NCI-H1092 (cell line): ENCODE data around the gene TTC32.
"Not testable (repeated sequence)": the region's sequence is repeated elsewhere in the genome, so short reads cannot be mapped to it uniquely, and the experiment has no call there.

ENCODE experiments used
- DNase-seq: peaks from one replicate; lab custom pipeline; 2025; lab: John Stamatoyannopoulos, UW

The TTC32 gene

DNA sequence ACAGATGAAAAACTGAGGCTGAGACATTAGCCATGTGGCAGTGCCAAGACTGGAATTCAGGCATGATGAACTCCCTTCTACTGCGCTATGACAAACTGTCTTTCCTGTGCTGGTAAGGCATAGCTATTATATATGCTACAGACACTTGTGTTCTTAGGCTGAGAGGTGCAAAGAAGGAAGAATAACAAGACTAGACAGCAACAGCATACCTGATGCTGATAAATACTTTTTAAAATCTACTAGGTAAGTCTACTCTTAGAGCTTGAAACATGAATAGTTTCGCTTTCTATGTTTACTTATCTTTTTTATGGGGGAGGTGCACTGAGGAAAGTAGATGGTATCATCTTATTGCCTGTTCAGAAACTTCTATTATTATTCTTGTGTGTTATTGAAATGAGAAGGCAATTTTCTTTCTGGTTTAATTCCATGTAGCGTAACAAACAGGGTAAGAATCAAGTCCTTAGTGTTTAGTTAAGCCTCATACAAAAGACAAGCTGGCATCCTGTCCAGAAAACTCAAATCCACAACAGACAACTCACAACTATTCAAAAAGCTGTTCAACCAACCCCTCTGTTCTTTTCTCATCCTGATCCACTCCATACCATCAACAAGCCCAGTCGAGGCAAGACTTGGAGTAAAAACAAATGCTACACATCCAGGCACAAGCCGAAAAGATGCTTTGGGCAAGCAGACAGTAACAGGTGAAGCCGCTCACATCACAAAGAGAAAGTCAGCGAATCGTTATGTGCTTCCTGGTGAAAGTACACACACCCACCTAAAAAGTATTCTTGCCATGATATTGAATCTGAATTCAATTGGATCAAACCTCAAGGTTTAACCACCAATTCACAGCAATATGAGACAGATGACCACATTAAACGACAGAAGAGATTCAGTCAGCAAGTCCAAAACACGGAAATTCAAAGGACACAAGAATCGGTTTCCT, 1.5 kb downstream of the TTC32 start:
- DNase-seq = no peak

DNA sequence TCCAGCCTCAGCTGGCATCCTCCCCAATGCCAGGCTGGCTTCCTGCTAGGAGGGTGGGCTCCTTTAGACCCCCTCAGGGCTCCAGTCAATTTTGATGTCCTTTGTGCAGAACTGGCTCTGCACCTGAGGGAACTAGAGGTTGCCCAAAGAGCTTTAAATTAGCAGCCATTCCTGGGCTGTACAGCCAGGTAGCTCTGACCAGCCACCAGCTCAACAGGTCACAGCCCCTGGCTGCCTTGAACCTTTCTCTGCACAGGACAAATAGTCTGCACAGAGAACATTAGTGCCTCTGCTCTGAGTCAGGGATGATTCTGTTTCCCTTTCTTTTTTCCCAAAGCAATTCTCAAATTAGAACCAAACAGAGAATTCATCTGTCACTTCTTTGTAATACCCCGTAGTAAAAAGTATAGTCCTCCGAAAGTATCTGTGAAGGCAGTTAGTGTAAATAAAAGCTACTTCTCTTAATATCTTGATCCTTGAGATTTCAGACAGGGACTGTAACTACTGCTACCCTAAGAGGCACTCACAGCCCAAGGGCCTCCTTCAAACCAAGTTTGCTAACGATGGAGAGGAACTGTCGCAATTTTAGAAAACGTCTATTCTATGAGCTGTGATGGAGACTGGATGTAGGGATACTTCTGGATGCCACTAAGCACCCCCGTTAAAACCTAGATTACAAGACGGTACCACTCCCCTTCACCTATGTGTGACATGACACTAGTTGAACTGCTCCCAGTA, 3.0 kb downstream of the TTC32 start:
- DNase-seq = no peak

DNA sequence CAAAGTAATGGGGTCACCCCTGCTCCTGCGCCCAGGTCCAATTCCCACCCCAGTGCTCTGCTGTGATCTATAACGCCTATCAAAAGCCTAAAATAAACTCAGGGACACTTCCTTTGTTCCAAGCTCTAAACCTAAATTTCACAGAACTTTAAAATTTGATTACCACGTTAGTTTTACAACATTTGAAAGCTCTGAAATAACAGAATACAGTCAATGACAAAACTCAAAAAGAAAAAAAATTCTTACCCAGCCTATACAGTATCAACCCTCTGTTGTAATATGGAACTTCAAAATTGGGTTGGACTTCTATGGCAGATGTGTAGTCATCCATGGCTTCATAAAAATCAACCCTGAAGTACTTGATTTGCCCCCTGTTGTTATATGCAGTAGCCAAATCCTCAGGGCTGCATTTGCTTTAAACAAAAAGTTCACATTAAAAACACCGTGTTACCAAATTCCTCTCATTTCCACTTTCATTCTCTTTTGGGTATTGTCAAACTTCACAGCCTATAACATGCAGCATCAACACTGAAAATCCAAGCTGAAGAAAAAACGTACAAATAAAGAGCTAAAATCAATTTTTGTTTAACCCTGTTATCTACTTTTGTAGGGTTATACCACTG, 4.0 kb downstream of the TTC32 start:
- no peak for DNase-seq

DNA sequence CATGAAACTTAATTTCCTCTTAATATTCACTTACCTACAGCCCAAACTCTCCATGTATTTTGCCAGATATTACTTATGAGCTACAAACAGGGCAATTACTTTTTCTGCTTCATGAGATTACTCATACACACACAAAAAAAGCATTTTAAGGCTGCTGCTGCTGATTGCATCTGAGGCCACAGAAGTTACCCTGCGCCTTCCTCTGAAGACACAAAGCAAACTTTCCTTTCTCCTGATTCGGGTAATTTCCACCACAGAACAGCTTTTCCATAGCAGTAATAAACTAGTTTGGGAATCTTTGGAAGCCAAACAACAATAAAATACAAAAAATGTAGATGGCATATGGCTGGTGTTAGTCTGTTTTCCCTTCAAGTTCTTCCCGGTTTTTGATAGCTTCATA, 6.2 kb downstream of the TTC32 start:
- no peak for DNase-seq

DNA sequence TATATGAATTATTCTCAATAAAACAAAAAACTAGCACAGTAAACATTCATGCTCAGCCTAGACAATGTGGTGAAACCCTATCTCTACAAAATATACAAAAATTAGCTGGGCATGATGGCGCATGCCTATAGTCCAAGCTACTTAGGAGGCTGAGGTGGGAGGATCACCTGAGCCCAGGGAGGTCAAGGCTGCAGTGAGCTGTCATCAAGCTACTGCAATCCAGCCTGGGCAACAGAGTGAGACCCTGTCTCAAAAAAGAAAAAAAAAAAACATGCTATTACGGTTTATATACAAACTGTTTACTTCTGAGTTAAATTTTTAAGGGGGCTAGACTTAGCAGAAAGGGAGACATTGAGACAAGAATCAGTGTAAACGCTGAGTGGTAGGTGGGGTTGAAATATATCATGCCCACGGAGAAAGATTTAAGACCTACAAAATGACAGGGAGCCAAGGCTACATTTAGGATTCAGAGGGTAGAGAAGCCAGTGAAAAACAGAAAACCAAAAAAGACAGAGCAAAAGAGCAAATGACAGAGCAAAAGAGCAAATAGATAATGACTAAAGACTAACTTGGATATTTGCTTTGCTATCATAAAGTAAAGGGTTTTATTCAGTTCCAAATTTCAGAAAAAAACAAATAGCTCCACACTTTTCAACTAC, 7.5 kb downstream of the TTC32 start:
- DNase-seq = no peak

DNA sequence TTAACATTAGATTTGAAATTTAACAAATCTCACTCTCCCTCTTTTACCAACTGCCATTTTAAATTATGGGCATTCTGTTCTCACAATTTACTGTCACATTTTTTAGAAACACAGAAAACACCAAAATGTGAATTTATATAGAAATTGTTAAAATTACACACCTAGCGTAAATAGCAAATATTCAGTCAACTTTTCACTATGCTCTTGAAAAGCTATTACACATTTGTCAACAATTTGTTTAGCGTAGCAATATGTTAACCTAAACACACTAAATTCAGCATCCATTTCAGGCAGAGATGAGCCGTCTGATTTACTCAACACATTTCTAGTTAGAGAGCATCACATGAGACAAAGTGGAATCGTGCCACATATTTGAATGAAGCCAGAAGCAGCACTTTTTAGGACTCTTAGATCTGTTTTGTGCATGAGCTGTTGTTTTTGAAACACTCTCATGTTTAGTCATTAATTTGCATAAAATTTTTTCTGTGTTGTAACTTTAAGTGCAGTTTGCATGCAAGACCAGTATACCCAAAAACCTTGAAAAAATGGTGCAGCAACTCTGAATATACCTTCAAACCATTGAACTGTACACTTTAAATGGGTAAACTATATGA, 8.2 kb downstream of the TTC32 start:
- DNase-seq = no peak

DNA sequence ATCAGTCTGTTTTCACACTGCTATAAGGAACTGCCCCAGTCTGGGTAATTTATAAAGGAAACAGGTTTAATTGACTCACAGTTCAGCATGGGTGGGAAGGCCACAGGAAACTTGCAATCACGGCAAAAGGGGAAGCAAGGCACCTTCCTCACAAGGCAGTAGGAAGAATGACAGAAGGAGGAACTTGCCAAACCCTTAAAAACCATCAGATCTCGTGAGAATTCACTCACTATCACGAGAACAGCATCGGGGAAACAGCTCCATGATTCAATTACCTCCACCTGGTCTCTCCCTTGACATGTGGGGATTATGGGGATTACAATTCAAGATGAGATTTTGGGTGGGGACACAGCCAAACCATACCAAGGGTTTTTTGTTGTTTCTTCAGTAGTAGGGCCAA, 9.8 kb downstream of the TTC32 start:
- not testable (repeated sequence) for DNase-seq

DNA sequence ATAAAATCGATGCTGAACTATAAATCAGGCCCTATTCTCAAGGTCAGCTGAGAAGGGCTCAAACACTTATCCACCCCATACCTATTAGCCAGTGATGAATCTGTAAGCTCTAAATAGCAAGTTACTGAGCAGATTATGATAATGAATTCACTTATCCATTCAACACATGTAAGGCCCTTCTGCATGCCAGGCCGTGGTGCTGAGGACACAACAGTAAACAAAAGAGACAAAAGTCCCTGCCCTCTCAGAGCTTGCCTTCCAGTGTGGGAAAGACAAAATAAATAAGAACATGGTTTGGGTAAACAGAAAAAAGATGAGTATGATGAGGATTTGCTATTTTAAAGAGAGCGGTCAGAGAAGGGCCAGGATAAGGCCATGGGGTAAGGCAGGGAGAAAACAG, 11.7 kb downstream of the TTC32 start:
- no peak for DNase-seq

DNA sequence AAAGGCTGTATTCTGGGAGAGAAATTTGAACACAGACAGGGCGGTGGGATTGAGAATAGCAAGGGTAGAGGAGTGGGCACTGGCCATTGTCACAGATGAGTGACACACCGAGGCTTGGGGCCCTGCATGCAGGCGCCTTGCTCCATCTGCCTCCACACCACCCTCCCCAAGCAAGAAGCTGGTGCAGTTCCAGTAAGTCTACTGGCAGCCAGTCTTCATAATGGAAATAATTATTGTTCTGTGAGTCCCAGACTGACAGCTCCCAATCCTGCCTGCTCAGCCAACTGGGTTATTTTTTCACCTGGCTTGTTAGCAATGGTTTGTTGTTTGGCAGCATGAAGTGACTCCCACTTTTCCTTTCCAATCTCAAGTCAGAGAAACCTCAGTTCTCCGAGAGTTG, 13.0 kb downstream of the TTC32 start:
- DNase-seq = no peak

DNA sequence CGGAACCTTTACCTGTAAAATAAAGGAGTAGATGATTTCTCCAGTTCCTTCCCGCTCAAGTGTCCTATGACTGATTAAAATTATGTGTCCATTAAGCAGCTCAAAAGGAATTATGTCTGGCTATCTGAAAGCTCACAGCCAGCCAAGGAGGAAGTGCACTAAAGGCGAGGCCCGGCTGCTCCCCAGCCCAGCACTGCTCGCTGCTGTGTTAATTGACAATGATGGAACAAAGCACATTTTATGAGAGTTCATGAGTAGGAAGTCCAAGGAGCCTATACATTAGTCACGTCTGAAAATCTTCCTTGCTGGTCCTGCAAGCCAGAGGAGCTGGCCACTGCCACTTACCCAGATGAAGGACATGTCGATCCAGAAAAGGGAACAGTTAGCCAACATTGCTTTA, 14.3 kb downstream of the TTC32 start:
- no peak for DNase-seq

DNA sequence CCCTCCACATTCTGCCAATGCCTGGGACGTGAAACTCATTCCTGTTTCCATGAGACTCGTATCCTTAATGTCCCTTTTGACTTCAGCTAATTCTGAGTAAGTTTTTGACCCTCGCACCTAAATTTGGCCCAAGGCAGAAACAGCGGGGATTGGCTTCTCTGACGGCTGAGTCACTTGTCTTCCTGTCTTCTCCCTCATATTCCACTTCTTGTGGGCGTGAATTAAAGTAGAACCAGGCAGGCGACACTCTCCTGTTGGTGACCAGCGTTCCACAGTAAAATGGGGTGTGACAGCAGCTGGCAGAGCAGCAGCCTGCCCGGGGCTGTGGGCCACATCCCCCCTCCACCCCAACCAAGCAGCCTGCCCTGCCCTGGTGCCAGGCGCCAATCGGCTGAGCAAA, 15.5 kb downstream of the TTC32 start:
- DNase-seq = no peak

DNA sequence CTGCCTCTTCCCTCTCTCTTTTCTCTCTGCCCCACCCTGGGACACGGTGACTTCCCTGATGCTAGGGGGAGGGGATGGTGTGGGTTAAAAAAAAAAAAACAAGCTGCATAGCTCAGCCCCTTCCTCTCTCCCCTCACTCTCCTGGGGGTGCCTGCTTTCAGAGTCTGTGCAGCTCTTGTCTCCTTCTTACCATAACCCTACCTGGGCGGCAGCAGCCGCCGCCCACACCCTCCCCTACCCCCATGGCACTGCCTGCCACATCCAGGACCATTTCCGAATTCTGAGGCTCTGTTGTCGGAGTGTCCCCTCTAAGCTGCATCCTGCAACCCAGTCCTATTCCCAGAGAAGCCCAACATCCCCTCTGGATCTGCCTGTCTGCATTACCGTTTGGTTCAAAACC, 16.0 kb downstream of the TTC32 start:
- DNase-seq = no peak

DNA sequence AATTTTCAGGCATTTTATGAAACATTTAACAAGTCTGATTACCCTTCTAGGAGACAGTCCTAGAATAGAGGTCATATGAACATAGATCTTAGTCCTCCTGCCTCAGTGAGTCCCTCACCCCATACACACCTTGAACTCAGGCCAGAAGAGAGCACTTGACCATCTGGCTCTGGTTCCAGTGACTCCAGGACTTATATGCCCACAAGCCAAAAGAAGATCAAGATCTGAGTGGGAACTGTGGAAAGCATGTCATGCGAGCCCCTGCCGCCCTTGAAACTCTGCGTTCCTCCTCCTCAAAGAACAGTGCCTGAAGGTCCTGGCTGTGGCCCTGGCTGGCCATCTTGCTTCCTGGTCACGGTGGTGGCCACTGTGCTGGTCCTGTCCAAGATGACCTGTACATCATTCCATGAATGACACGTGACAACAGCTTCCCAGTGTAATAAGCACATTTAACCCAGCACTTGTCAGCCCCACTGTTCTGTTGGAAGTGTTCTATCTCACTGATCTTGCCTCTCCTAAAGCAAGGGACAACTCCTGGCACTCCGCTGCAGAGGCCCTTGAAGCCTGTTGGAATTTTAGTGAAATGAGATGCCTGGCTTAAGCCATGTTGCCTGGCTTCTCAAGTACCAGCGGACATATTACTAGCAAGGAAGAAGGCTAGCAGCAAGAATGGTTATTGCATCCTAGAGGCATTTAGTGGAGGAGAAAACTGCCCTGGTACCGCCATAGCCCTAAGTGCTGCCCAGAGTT, 17.6 kb downstream of the TTC32 start:
- no peak for DNase-seq

DNA sequence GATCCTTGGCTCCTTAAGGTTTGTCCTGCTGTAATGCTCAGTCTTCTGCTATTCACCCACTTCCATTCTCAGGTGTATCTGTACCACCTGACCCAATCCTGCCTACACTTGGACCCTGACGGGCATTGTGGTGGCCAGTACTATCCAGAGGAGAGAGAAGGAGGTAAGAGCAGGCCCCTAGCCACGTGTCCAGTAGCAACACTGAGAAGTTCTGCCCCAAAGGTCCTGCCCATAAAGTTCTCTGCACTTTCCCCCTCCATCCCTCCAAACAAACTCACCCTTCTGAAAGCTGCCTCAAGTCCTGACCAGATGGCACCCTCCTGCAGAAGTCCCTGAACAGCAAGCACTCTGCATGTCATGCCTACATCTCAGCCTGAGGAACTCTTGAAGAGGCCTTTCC, 18.3 kb downstream of the TTC32 start:
- no peak for DNase-seq

DNA sequence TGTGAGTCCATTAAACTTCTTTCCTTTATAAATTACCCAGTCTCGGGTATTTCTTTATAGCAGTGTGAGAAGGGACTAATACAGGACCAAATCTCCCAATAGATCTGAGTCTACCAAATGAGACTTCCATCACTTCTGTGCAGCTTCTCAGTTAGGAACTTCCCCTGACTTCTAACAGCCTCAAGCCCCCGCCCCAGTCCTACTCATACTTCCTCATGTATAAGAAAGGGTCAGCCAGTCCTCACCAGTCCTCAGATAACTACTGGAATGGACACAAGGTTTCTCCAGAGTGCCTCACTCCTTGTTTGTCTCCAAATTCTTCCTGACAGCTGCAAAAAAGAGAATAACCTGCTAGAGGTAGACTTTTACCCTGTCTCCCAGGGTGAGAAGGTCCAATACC, 19.5 kb downstream of the TTC32 start:
- no peak for DNase-seq

DNA sequence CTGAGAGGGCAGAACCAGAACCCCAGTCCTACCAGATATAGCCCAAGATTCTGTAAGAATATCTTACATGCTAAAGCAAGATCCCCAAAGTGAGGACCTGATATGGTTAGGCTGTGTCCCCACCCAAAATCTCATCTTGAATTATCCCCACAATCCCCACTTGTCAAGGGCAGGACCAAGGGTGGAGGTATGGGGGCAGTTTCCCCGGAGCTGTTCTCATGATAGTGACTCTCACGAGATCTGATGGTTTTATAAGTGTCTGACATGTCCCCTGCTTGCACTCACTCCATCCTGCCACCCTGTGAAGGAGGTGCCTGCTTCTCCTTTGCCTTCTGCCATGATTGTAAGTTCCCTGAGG, 19.9 kb downstream of the TTC32 start:
- DNase-seq = no peak

DNA sequence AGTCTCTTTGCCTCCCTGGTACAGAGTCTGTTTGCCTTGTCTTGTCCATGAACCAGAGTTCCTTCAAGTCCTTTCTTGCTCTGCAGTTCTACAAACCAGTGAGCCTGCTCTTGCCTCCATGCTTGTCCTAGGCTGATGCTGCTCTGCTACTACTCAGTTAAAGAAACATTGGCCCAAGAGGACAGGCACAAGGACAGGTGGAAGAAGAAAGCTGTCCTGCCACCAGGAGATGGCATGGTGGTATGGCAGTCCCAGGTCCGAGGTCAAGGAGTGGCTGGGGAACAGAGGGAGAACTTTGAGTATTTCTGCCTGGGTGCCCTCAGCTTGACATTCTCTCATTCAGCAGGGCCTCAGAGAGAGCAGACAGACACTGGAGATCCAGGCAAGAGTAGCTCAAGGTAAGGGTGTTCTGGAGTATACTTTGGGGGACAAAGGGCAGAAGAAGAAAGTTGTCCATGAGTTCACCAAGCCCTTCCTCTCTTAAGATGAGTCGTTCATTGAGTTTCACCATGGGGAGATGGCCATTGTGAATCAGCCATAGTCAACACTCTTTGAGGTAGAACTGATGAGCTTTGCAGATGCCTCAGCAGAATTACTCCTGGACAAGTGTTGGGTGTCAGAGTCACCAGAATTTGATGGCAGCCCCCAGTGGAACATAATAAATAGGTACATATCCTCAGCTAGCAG, 20.4 kb downstream of the TTC32 start:
- DNase-seq = no peak

DNA sequence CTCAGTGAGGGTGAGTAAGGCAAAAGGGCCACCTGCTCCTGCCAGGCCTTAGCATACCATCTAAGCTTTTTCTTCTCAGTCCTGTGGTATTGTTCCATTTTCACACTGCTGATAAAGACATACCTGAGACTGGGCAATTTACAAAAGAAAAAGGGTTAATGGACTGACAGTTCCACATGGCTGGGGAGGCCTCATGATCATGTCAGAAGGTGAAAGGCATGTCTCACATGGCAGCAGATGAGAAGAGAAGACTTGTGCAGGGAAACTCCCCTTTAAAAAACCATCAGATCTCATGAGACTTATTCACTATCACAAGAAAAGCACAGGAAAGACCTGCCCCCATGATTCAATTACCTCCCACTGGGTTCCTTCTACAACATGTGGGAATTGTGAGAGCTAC, 21.6 kb downstream of the TTC32 start:
- DNase-seq = not testable (repeated sequence)

DNA sequence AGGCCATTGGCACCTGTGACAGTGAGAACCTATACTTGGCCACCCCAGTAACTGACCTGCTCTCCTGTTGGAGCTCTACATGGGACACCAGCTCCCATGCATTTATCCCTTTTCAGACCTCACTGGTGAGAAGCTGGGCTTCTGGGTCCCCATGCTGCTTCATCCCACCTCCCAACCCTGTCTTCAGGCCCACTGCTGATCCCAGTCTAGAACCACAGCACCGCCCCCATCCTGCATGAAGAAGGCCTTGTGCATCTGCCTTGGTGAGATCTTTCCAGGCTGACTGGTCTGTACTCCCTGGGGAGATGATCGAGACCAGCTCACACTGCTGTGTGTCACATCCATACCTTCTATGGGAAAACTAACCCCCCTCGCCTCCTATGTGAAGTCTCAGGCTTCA, 22.7 kb downstream of the TTC32 start:
- no peak for DNase-seq

DNA sequence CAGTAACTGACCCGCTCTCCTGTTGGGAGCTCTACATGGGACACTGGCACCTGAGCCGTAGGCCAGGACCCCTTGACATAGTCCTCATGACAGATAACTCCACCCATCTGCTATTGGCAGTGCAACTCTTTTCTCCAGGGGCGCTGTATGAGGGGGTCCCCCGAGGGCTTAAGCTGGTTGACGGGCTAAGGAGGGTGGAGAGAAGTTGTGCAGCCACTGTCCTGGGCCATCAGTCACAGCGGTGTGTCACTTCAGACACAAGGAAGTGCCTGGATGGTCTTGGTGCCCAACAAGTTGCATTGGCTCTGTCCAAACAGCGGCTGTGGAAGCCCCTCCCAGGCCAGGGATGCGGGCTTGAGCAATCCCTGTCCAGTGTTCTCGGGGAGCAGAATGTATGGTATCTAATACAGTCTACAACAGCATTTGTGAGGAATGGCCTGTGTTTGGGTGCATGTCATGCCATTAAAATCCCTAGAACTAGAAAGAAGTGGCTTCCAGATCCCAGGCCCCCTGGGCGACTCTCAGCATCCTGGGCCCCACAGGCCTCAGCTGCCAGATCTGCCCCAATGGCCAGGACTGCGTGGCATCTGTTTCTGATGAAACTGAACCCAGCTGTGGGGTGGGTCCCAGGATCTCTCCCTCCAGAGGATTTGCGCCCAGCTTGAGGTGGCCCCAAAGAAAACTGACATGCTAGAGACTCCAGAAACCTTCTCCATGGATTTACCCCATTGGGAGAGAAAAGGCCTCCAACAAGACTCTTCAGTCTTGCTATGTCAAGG, 23.3 kb downstream of the TTC32 start:
- no peak for DNase-seq
